Uterus (tissue), 4 donors: Measurements from ENCODE around the gene DHRS12. TPM values are rescaled to one million over a fixed set of nuclear protein-coding genes. Genes with fewer than 3 reads are reported as not detected.

Experiments
- DNase-seq, 2 donors: peaks; one replicate each; pipeline ENCODE4 v3.0.0-alpha.2; 2019 to 2020
- H3K27ac ChIP-seq, 2 donors: fragments of 200-600 bp; sonication (generic); 1 replicate in 1 of 2; 2 replicates in 1 of 2; pipeline ENCODE4 v1.5.1; 2016 to 2018
- H3K27me3 ChIP-seq, 2 donors: fragments of 200-600 bp; sonication (generic); one replicate each; pipeline ENCODE4 v1.5.1; 2018 to 2019; ENCODE audit warnings: control low read depth in 1 of 2
- H3K36me3 ChIP-seq, 2 donors: fragments of 200-600 bp; sonication (generic); one replicate each; pipeline ENCODE4 v1.5.1; 2019; ENCODE audit warnings: control low read depth in 1 of 2
- H3K4me1 ChIP-seq, 2 donors: fragments of 200-600 bp; sonication (generic); one replicate each; pipeline ENCODE4 v1.5.1; 2018 to 2019; ENCODE audit warnings: control low read depth in 1 of 2
- H3K4me3 ChIP-seq, 2 donors: fragments of 200-600 bp; sonication (generic); 1 replicate in 1 of 2; 2 replicates in 1 of 2; pipeline ENCODE4 v1.5.1; 2018 to 2019; ENCODE audit warnings: mild to moderate bottlenecking in 1 of 2
- H3K9me3 ChIP-seq, 2 donors: fragments of 200-600 bp; sonication (generic); one replicate each; pipeline ENCODE4 v1.5.1; 2019; ENCODE audit warnings: control low read depth in 1 of 2
- CTCF ChIP-seq, 4 experiments: fragments of 200-600 bp in 2 of 4; fragments of 450-650 bp in 2 of 4; sonication (generic) in 2 of 4; IDR thresholded peaks; one replicate each; pipeline ENCODE4 v1.5.1; 2016 to 2019; ENCODE audit warnings: antibody characterized with exemption in 4 of 4, mild to moderate bottlenecking in 2 of 4, moderate library complexity in 1 of 4
- POLR2A ChIP-seq, 2 donors: fragments of 450-650 bp; IDR thresholded peaks; one replicate each; pipeline ENCODE4 v1.6.1; 2016; ENCODE audit warnings: antibody characterized with exemption in 2 of 2, mild to moderate bottlenecking in 1 of 2, moderate library complexity in 1 of 2
- intact Hi-C: fragments of 100-400 bp; cut with DNase I; formaldehyde crosslinking; loops from one replicate; pipeline ENCODE4 v1.15.1; 2023; ENCODE audit warnings: low total_unique reads
- total RNA-seq, 4 donors: library from RNA; depleted of rRNA in 3 of 4; stranded (reverse); fragments of >200 nt in 3 of 4; gene quantifications; one replicate each; pipeline versions ENCODE4 v1.1.0 to v1.2.4, GENCODE V29; 2014 to 2023
- donor health status: DM: yes; HTN: yes; CAD: no.

DHRS12 gene
- total RNA-seq, 4 donors from 2014 or later = 5.4 to 18.8 (median 8.5) TPM

GRCh38 chr13:51818781-51819511 is 15.0 kb upstream of the DHRS12 start:
- no peak overlapping the region for H3K27ac ChIP-seq

DNA sequence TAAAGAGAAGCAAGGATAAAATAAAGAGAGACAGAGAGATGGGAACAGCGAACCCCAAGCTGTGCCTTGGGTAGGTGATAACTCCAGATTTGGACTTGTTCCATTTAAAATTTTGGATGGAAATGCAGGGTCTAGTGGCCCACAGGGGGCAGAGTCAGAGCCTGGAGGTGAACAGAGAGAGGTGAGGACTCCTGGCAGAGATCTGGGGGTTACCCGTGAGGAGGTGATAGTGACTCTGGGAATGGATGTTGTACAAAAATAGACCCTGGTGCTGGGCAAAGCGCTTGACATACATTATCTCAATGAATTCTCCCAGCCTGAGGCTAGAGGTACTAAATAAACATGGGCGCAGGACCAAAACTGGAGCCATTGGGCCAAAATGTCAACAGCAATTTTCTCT is 14.3 kb upstream of the DHRS12 start:
- no peaks in the 10 kb centered on the region for H3K36me3 ChIP-seq
- H3K4me3 ChIP-seq = no peak overlapping the region
- H3K27me3 ChIP-seq = no peaks in the 10 kb centered on the region
- no peaks in the 10 kb centered on the region for H3K9me3 ChIP-seq
- intact Hi-C loops = loop anchor here (10.0 kb wide), 1 partner anchor 307 kb away; the partner anchor contains the start of gene NEK5
- no peaks in the 10 kb centered on the region for H3K4me1 ChIP-seq
- DNase-seq = no peak
- H3K27ac ChIP-seq = no peak overlapping the region
- TF ChIP-seq CTCF (IDR thresholded peaks at IDR 0.05) = no peak
- no peak for TF ChIP-seq POLR2A (IDR thresholded peaks at IDR 0.05)

More at GRCh38 chr13:51818781-51819511, 15.0 kb upstream of the DHRS12 start:
- Histone ChIP-seq H3K4me1 (no peaks in the 10 kb centered on the region), H3K9me3 (no peaks in the 10 kb centered on the region), H3K36me3 (no peaks in the 10 kb centered on the region), H3K4me3 (no peak overlapping the region), H3K27me3 (no peaks in the 10 kb centered on the region)
- TF ChIP-seq CTCF (IDR thresholded peaks at IDR 0.05) (no peak), POLR2A (IDR thresholded peaks at IDR 0.05) (no peak)
- intact Hi-C loops = loop anchor here (10.0 kb wide), 1 partner anchor 306 kb away; the partner anchor contains the start of gene NEK5
- no peak for DNase-seq

- H3K9me3 ChIP-seq = no peaks in the 10 kb centered on the region
- no peaks in the 10 kb centered on the region for H3K27me3 ChIP-seq
- H3K27ac ChIP-seq = no peak overlapping the region
- no peak for DNase-seq
- H3K4me1 ChIP-seq = no peaks in the 10 kb centered on the region
- H3K36me3 ChIP-seq = no peaks in the 10 kb centered on the region
- intact Hi-C loops = loop anchor here (10.0 kb wide), 1 partner anchor 307 kb away; the partner anchor contains the start of gene NEK5
- no peak for TF ChIP-seq POLR2A (IDR thresholded peaks at IDR 0.05)
- no peak for TF ChIP-seq CTCF (IDR thresholded peaks at IDR 0.05)
- no peak overlapping the region for H3K4me3 ChIP-seq
Measured at GRCh38 chr13:51817717-51818116, 13.8 kb upstream of the DHRS12 start.

DNA sequence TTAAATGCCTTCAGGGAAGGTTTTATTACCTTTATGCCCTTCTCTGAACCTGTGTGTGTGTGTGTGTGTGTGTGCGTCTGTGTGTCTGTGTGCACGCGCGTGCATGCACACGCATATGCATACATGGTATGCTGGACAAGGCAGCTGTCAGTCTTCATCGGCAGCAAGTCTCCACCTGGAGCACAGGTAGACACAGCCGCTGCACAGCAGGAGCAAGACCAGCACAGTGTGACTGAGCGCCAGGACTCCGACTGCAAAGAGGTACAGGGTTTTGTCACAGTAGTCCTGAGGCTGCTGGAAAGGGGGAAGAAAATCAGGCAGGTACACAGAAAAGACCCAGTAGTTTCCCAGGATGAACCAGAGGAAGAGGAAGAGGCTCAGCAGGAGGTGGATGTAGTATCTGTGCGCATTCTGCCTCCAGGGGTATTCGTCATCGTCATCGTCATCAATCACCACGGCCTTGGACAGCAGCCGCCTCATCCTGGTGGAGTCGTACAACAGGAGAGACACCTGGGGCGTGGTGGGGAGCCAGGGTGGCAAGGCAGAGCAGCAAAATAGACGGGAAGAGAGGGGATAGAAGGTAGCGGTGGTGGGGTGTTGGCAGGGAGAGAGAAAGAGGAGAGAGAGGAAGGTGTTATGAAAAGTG is 12.8 kb upstream of the DHRS12 start:
- Histone ChIP-seq H3K4me1 (no peaks in the 10 kb centered on the region), H3K27me3 (no peaks in the 10 kb centered on the region), H3K4me3 (no peak overlapping the region), H3K9me3 (no peaks in the 10 kb centered on the region), H3K27ac (no peak overlapping the region), H3K36me3 (no peaks in the 10 kb centered on the region)
- TF ChIP-seq CTCF (IDR thresholded peaks at IDR 0.05) (no peak), POLR2A (IDR thresholded peaks at IDR 0.05) (no peak)
- intact Hi-C loops = loop anchor here (10.0 kb wide), 1 partner anchor 308 kb away; the partner anchor contains the start of gene NEK5
- no peak for DNase-seq

DNA sequence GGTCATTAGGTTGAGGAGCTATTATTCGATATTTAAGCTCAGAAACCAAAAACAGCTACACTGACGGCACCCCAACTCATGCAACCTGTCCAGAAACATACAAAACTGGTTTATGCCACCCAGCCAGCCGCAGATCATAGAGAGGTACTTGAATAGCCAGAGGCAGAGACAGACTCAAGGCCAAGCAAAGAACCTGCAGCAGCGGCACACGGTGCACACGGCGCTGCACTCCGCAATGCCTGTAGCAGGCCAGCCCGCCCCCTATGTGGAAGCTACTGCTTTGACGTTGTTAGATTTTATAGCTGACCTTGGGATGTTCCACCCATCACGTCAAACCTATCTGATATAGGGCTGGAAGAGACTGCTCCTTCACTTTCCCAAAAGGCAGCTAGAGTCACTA is 11.9 kb upstream of the DHRS12 start:
- no peaks in the 10 kb centered on the region for H3K36me3 ChIP-seq
- no peak for TF ChIP-seq POLR2A (IDR thresholded peaks at IDR 0.05)
- TF ChIP-seq CTCF (IDR thresholded peaks at IDR 0.05) = no peak
- no peaks in the 10 kb centered on the region for H3K27me3 ChIP-seq
- no peak for DNase-seq
- H3K4me1 ChIP-seq = no peaks in the 10 kb centered on the region
- intact Hi-C loops = loop anchor here (10.0 kb wide), 1 partner anchor 309 kb away; the partner anchor contains the start of gene NEK5
- no peak overlapping the region for H3K27ac ChIP-seq
- no peaks in the 10 kb centered on the region for H3K9me3 ChIP-seq
- no peak overlapping the region for H3K4me3 ChIP-seq
